HG03066 (cell line): ENCODE results near the gene TAS2R60.
"Not testable (repeated sequence)": the region's sequence is repeated elsewhere in the genome, so short reads cannot be mapped to it uniquely, and the experiment has no call there.

ENCODE experiments used
- ATAC-seq: cut with Tn5 transposase; IDR thresholded peaks from one replicate; pipeline ENCODE4 v1.9.1; 2021; ENCODE audit warnings: low read depth; ENCODE audit not compliant: unreplicated experiment

Gene TAS2R60, protein sequence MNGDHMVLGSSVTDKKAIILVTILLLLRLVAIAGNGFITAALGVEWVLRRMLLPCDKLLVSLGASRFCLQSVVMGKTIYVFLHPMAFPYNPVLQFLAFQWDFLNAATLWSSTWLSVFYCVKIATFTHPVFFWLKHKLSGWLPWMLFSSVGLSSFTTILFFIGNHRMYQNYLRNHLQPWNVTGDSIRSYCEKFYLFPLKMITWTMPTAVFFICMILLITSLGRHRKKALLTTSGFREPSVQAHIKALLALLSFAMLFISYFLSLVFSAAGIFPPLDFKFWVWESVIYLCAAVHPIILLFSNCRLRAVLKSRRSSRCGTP

GRCh38 chr7:143443153-143443552 lies at the start of gene TAS2R60:
Gene TAS2R60 (plus strand): TSS chr7:143443453. CDS start chr7:143443453, 0 bp downstream.
- no peak for ATAC-seq

- ATAC-seq = no peak
Observed at GRCh38 chr7:143394068-143394467, 49.2 kb upstream of the TAS2R60 start.

- ATAC-seq = no peak
Observed at GRCh38 chr7:143394777-143395176, 48.5 kb upstream of the TAS2R60 start.

- no peak for ATAC-seq
Observed at GRCh38 chr7:143395187-143396149, 47.8 kb upstream of the TAS2R60 start.

GRCh38 chr7:143396182-143396581 lies 47.1 kb upstream of the TAS2R60 start:
- ATAC-seq = no peak

GRCh38 chr7:143396625-143397556 lies 46.4 kb upstream of the TAS2R60 start:
- ATAC-seq = no peak

DNA sequence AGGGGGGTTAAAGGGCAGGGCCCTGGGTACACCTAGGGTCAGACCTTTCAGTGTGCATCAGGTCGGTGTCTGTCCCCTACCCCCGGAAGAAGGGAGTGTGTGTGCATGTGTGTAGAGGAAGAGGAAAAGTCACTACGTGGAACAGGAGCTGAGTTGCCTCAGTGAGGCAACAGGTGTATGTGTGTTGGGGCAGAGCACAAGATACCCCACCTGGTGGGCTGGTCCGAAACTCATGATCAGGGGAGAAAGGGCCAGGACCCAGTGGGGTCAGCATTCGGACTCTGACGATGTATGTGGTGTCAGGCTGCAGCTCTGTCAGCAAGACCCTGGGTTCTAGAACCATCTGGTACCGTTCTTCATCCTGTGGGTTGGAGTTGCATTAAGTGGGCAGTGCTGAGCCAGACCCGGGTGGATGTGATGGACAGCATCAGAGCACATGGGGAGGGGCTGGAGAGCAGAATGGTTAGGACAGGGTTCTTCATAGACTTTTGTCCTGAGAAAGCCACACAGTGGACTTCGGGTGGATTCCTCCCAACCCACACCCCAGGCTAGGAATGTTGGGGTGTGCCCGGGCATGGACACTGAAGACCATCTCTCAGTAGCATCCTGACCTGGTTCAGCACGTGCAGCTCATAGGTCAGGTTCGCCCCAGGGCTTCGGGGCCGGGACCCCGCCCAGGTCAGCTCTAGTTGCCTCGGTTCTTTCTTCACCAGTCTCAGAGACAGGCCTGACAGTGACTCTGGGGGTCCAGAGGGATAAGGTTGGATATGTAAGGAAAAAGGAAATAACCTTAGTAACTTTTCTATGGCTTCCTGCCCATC lies 45.3 kb upstream of the TAS2R60 start:
- ATAC-seq = no peak

DNA sequence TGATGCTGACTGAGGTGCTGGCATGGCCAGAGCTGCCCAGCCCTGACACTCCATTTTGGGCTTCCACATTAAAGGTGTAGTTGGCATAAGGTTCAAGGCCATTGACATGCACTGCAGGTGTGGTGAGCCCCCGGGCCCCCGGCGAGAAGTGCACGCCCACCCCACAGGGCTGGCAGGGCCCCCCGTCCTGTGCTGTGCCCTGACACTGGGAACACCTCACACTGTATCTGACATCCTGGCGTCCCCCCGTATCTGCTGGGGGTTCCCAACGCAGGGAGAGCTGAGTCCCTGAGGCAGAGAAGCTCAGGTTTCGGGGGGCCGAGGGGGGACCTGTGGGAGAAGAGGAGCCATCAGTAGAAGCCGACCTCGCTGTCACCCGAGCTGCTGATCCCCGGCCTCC lies 44.6 kb upstream of the TAS2R60 start:
- no peak for ATAC-seq

GRCh38 chr7:143399151-143399550 lies 44.1 kb upstream of the TAS2R60 start:
- ATAC-seq = no peak

GRCh38 chr7:143399642-143400041 lies 43.6 kb upstream of the TAS2R60 start:
- ATAC-seq = no peak

DNA sequence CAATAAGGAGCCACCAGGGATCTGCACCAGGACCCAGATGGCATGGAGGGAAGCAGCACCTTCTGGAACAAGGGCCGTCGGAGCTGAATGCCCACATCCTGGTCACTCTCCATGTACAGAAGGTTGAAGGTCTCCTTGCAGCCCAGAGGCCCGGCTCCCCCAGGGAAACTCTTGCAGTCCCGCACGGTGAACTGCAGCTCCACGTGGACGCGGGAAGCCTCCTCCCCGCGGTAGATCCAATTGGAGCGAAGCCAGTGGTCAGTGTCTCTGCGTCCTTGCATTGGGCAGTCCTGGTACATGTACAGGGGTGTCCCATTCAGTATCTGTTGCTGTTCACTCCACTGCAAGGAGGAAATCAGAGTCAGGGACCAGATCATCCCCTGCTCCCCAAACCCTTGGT lies 42.0 kb upstream of the TAS2R60 start:
- no peak for ATAC-seq

DNA sequence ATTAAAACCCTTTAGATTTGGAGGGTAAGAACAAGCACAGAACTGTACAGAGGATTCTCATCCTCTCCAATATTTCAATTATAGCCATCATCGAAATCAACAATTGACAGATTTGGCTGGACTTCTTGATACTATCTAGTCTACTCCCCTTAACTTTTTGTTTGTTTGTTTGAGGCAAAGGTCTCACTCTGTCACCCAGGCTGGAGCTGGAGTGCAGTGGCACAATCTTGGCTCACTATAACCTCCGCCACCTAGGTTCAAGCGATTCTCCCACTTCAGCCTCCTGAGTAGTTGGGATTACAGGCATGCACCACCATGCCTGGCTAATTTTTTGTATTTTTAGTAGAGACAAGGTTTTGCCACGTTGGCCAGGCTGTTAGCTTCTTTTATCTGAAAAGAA lies 41.0 kb upstream of the TAS2R60 start:
- ATAC-seq = not testable (repeated sequence)

DNA sequence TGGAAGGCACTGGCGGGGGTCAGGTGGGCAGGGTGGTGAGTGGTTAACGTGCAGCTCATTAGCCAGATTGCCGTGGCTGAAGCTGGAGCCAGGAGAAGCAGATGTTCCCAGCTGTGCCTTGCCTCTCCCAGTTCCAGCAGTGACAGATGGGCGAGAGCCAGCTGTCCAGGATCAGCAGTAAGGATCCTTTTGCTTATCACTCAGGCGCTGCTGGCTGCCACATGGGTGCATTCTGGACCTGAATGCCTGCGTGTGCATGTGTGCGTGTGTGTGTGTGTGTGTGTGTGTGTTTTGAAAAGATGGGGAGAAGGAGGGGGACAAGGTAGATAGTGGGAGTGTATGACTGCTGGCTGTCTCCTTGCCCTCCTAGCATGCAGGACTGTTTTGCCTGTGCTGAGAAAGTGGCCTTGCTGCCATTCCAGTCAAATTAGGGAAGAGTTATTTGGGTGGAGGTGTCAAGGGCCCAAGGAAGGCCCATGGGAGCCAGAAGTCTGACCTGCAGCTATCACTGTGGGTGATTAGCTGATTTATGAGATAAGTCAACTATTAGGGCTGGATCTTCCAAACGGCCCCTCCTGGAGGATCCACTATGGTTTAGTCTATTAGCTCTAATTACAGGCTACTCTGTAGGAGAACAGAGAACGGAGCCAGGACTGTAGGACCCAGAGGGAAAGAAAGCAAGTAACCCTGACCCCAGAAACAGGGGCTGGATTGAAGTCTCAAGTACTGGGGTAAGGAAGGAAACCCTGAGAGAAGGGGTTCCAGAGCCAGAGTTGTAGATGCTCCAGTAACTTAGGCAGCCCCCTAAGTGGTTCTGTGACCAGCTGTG lies 37.9 kb upstream of the TAS2R60 start:
- ATAC-seq = no peak

- no peak for ATAC-seq
Observed at GRCh38 chr7:143406002-143406357, 37.3 kb upstream of the TAS2R60 start.

DNA sequence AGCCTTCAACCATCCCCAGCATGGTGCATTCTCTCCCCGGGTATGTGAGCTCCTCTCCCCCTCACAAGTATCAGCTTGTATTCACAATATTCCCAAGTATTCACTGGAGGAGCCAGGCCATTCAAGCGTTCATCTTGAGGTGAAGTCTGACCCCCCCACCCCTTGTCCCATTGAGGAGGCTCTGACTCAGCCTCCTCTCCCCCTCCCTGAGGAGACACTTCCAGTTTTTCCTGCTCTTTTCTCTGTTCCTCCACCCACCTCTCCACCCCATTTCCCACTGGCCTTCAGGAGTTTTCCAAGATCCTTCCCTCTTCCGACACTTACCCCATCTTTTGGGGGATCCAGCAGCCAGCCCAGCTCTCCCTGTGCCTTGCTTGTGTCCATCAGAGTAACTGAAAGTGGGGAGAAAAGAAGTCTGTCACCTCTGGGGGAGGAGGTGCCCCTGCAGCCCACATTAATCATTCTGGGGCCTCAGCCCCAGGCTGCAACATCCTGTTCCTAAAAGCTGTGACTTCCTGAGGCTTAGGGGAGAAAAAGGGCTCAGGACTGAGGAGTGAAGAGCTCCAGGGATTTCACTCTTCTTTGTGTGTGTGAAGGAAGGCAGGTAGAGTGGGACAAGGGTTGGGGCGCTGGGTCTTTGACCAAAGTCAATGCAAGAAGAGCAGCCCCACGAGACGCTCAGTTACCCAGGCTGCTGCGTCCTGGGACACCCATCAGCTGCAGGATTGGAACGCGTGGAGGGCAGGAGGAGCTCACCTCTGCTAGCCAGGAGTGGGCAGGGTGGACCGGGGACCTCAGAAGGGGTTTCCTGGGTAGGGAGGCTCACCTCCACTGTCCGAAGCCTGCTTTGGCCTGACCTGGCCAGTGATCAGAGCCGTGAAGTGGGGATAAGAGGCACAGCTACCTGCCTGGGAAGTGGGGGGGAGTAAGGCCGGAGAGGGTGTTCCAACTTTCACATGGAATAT lies 35.7 kb upstream of the TAS2R60 start:
- ATAC-seq = no peak

DNA sequence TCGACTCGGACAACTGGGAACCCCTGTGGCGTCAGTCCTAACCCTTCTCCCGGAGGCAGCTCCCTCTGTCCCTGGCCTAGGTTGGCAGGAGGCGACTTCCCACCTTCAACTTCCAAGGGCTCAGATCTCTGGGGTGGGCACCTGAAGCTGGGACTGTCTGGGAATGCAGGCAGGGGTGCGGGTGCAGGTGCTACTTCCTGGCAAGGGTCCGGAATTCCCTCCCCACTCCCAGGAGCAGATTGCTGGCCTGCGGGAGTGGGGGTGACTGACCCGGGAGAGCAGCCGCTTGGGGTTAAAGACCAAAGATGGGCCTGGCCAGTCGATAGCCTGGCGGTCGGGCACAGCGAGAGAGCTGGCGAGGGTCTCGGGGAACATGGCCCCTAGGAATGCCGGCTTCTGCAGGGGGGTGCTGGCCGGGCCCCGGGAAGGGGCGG lies 35.0 kb upstream of the TAS2R60 start:
- no peak for ATAC-seq

DNA sequence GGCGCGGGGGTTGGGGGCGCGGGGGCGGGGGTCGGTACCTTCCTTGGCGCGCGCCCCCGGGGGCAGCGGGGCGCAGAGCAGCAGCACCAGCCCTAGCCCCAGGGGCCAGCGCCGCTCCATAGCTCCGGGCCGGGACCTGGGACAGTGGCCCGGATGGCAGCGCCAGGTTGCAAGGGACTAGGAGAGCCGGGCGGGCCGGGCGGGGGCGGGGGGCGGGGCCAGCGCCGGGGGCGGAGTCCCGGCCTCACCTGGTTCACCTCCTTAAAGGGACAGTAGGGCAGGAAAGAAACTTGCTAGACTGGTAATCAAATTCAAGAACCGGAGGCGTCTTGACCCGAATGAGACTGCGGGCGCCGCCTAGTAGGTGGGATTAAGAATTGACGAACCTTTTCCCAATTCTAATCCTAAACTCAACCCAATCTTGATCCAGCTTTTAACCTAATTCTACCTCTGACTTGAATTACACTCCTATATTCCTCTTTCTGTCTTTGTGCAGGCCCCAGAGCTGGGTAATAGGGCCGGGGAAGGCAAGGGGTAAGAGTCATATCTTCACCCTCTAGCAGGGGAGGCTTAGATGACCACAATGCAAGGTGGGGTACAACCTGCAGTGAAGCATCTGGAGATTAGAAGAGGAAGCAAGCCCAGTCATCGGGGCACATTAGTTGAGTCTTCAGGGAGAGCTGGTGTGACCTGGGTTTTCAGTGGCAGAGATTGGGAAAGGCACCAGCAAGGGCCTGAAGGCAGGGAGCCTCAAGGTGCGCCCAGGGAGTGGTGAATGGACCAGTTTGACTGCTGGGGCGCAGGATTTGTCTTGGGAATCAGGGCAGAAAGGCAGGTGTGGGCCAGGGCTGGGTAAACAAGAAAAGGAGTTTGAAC lies 34.3 kb upstream of the TAS2R60 start, which contains the start of gene EPHA1:
Gene EPHA1, minus strand, starts transcription at position 171 of the 876 bp plus-strand sequence. Its CDS starts 51 bp downstream, at position 120.
- ATAC-seq = no peak
